Karpas-422 (cell line): ENCODE measurements around the gene ST7L. TPM values are rescaled to one million over a fixed set of nuclear protein-coding genes. Genes with fewer than 3 reads are reported as not detected.
"Not testable (repeated sequence)": the region's sequence is repeated elsewhere in the genome, so short reads cannot be mapped to it uniquely, and the experiment has no call there.

ENCODE experiments used
- DNase-seq: peaks from one replicate; pipeline ENCODE4 v3.0.0-alpha.2; 2015
- H2AFZ ChIP-seq: fragments of 200-600 bp; sonication (generic); 2 replicates; pipeline ENCODE4 v1.6.1; 2014; ENCODE audit warnings: antibody characterized with exemption, low read length, mixed read lengths
- H3K27ac ChIP-seq: fragments of 200-600 bp; sonication (generic); 2 replicates; pipeline ENCODE4 v1.5.1; 2014; ENCODE audit warnings: mild to moderate bottlenecking, low read length, moderate library complexity
- H3K27me3 ChIP-seq: fragments of 200-600 bp; sonication (generic); 2 replicates; pipeline ENCODE4 v1.6.1; 2014; ENCODE audit warnings: low read length, mixed read lengths
- H3K36me3 ChIP-seq: fragments of 200-600 bp; sonication (generic); 2 replicates; pipeline ENCODE4 v1.6.1; 2014; ENCODE audit warnings: low read length, mixed read lengths; ENCODE audit not compliant: insufficient read depth
- H3K4me1 ChIP-seq: fragments of 200-600 bp; sonication (generic); 2 replicates; pipeline ENCODE4 v1.6.1; 2014; ENCODE audit warnings: mild to moderate bottlenecking, low read length, mixed read lengths
- H3K4me2 ChIP-seq: fragments of 200-600 bp; sonication (generic); 2 replicates; pipeline ENCODE4 v1.6.1; 2014; ENCODE audit warnings: low read length, low read depth, mild to moderate bottlenecking; ENCODE audit not compliant: poor library complexity, severe bottlenecking
- H3K4me3 ChIP-seq: fragments of 200-600 bp; sonication (generic); 2 replicates; pipeline ENCODE4 v1.5.1; 2014; ENCODE audit warnings: mild to moderate bottlenecking, antibody characterized with exemption, low read length, mixed read lengths
- H3K79me2 ChIP-seq: fragments of 200-600 bp; sonication (generic); 2 replicates; pipeline ENCODE4 v1.6.1; 2014; ENCODE audit warnings: mild to moderate bottlenecking, low read length, mixed read lengths
- H3K9ac ChIP-seq: fragments of 200-600 bp; sonication (generic); 2 replicates; pipeline ENCODE4 v1.6.0; 2014; ENCODE audit warnings: low read length
- H3K9me2 ChIP-seq: fragments of 200-600 bp; sonication (generic), shearing (Covaris generic); replicated peaks from 2 replicates; pipeline ENCODE4 v1.6.0; 2014; ENCODE audit warnings: mild to moderate bottlenecking, low read length, moderate library complexity; ENCODE audit not compliant: insufficient read depth
- H3K9me3 ChIP-seq: fragments of 300-700, 200-600 bp; sonication (generic); 2 replicates; pipeline ENCODE4 v1.6.1; 2014; ENCODE audit warnings: low read length, mixed read lengths
- H4K20me1 ChIP-seq: fragments of 200-600 bp; sonication (generic); 2 replicates; pipeline ENCODE4 v1.6.1; 2014; ENCODE audit warnings: mild to moderate bottlenecking, antibody characterized with exemption, low read length, low read depth; ENCODE audit not compliant: insufficient read depth
- small RNA-seq: library from RNA; depleted of rRNA; stranded (forward); fragments of <200 nt; gene quantifications from one replicate; pipeline ENCODE3, GENCODE V24; 2014
- total RNA-seq: library from RNA; depleted of rRNA; stranded (reverse); fragments of >200 nt; shearing (Covaris generic); gene quantifications from 2 replicates; pipeline ENCODE4 v1.2.3, GENCODE V29; 2014; ENCODE audit warnings: low replicate concordance; rRNA removed

Gene ST7L
- total RNA-seq, 1 experiment from 2014 or later = 14.4 TPM

DNA sequence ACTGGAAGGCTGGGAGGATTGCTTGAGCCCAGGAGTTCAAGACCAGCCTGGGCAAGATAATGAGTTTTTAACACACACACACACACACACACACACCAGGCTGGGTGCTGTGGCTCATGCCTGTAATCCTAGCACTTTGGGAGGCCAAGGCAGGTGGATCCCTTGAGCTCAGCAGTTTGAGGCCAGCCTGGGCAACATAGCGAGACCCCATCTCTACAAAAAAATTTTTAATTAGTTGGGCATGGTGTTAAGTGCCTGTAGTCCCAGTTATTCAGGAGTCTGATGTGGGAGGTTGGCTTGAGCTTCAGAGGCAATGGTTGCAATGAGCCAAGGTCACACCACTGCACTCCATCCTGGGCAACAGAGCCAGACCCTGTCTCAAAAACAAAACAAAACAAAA, 132.9 kb downstream of the ST7L start:
- not testable (repeated sequence) for DNase-seq, H3K27ac ChIP-seq, H3K36me3 ChIP-seq

DNA sequence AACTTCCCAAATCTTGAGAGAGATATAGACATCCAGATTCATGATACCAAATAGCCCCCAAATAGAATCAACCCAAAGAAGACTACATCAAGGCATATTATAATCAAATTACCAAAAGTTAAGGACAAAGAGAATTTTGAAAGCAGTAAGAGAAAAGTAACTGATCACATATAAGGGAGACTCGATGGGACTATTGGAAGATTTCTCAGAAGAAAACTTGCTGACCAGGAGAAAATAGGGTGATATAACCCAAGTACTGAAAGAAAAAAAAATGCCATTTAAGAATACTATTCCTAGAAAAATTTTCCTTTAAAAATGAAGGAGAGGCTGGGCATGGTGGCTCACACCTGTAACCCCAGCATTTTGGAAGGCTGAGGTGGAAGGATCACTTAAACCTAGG, 140.6 kb downstream of the ST7L start:
- Histone ChIP-seq H3K79me2 (no peaks in the 10 kb centered on the region), H3K9ac (no peak overlapping the region), H3K36me3 (no peaks in the 10 kb centered on the region), H3K4me3 (no peak overlapping the region), H3K4me2 (no peak overlapping the region), H3K27ac (no peak overlapping the region), H3K4me1 (no peaks in the 10 kb centered on the region), H4K20me1 (no peaks in the 10 kb centered on the region), H3K27me3 (no peaks in the 10 kb centered on the region; the same call in 1 of the 2 replicates), H2AFZ (no peak overlapping the region), H3K9me3 (peaks cover 24% of the 10 kb centered on the region), H3K9me2 (no peaks in the 10 kb centered on the region)
- DNase-seq = no peak

More for the DNA sequence above, 132.9 kb downstream of the ST7L start:
- not testable (repeated sequence) for H3K4me3 ChIP-seq, H2AFZ ChIP-seq, H4K20me1 ChIP-seq, H3K4me2 ChIP-seq, H3K9me2 ChIP-seq, H3K9ac ChIP-seq, H3K79me2 ChIP-seq, H3K9me3 ChIP-seq, H3K27me3 ChIP-seq, H3K4me1 ChIP-seq

GRCh38 chr1:112477550-112477949, 141.4 kb downstream of the ST7L start:
- Histone ChIP-seq H3K27me3 (no peaks in the 10 kb centered on the region; the same call in 1 of the 2 replicates), H3K9me3 (peaks cover 24% of the 10 kb centered on the region), H3K4me3 (no peak overlapping the region)

More at GRCh38 chr1:112477550-112477949, 141.4 kb downstream of the ST7L start:
- no peak for DNase-seq
- H3K9ac ChIP-seq = no peak overlapping the region
- no peaks in the 10 kb centered on the region for H3K36me3 ChIP-seq
- H3K27ac ChIP-seq = no peak overlapping the region
- no peaks in the 10 kb centered on the region for H3K9me2 ChIP-seq
- H3K4me2 ChIP-seq = no peak overlapping the region
- H3K4me1 ChIP-seq = no peaks in the 10 kb centered on the region
- no peaks in the 10 kb centered on the region for H4K20me1 ChIP-seq
- no peak overlapping the region for H2AFZ ChIP-seq
- H3K79me2 ChIP-seq = no peaks in the 10 kb centered on the region

Small RNAs within 50 kb of the gene (small RNA-seq; reads per million reads assigned to genes)
- not detected for gene RNU7-70P

Other genes starting within 250 kb of the ST7L start
- gene CTTNBP2NL, start 222.9 kb downstream of the ST7L start, total RNA-seq = not detected in 2 replicates
- not detected in 2 replicates for gene WNT2B, start 110.2 kb downstream of the ST7L start, total RNA-seq
- 155 and 225 TPM in 2 replicates for gene CAPZA1, start 691 bp upstream of the ST7L start, total RNA-seq
- gene MOV10, start 55.5 kb upstream of the ST7L start, total RNA-seq = 7.7 and 13.8 TPM in 2 replicates
- gene RHOC, start 88.0 kb upstream of the ST7L start, total RNA-seq = 16.5 and 38.6 TPM in 2 replicates
- not detected in 2 replicates for gene PPM1J, start 96.2 kb upstream of the ST7L start, total RNA-seq